ENCODE measurements around the gene GPBP1L1. TPM values are rescaled to one million over a fixed set of nuclear protein-coding genes. Genes with fewer than 3 reads are reported as not detected.

The GPBP1L1 gene
- total and polyA plus RNA-seq, 2 of the 13 experiments (the other 11 are each of a cell fraction or from before 2014, with no cell fraction given) = 45.9 to 86.1 TPM

GRCh38 chr1:45583666-45584350 lies 102.5 kb downstream of the GPBP1L1 start, which contains the start of gene NASP (continued):
- no peak for TF ChIP-seq HNF1A (IDR thresholded peaks at IDR 0.05; ENCODE audit: low read depth)
- TF ChIP-seq HNF1A (CRISPR knock-in tag; IDR thresholded peaks at IDR 0.05; ENCODE audit: borderline replicate concordance) = peak; percentile 45; the same call in 1 of the 2 replicates
- no peak for TF ChIP-seq ZNF598 (CRISPR knock-in tag; IDR thresholded peaks at IDR 0.05; ENCODE audit: borderline replicate concordance)
- TF ChIP-seq TRIM24 (CRISPR knock-in tag; IDR thresholded peaks at IDR 0.05) = no peak
- TF ChIP-seq ZNF878 (CRISPR knock-in tag; IDR thresholded peaks at IDR 0.05) = no peak
- TF ChIP-seq TCF7 (IDR thresholded peaks at IDR 0.05; ENCODE audit: low read depth) = no peak
- no peak for TF ChIP-seq MAF1 (CRISPR knock-in tag; IDR thresholded peaks at IDR 0.05; ENCODE audit: borderline replicate concordance)
- no peak for TF ChIP-seq PTBP1 (IDR thresholded peaks at IDR 0.05; ENCODE audit: low read depth, low read length, poor library complexity, severe bottlenecking)
- no peak; the same call in 1 of the 2 replicates for TF ChIP-seq TSC22D2 (CRISPR knock-in tag; IDR thresholded peaks at IDR 0.05; ENCODE audit: borderline replicate concordance)
- 0 out of 2 replicates have a peak, but pooled peaks have one; percentile 48 for TF ChIP-seq ZNF639 (CRISPR knock-in tag; conservative IDR thresholded peaks at IDR 0.05)
- TF ChIP-seq ZZZ3 (CRISPR knock-in tag; IDR thresholded peaks at IDR 0.05; ENCODE audit: borderline replicate concordance) = no peak
- no peak; the same call in 1 of the 2 replicates for TF ChIP-seq E2F5 (CRISPR knock-in tag; conservative IDR thresholded peaks at IDR 0.05)
- no peak for TF ChIP-seq ZNF773 (CRISPR knock-in tag; IDR thresholded peaks at IDR 0.05; ENCODE audit: borderline replicate concordance)
- no peak for TF ChIP-seq SRSF9 (IDR thresholded peaks at IDR 0.05; ENCODE audit: borderline replicate concordance, insufficient read depth, low read depth, low read length, poor library complexity, severe bottlenecking)
- TF ChIP-seq CREB3 (CRISPR knock-in tag; IDR thresholded peaks at IDR 0.05) = no peak
- no peak for TF ChIP-seq ZNF652 (CRISPR knock-in tag; IDR thresholded peaks at IDR 0.05; ENCODE audit: borderline replicate concordance, low read depth)
- TF ChIP-seq ZNF124 (CRISPR knock-in tag; IDR thresholded peaks at IDR 0.05) = no peak; the same call in 1 of the 2 replicates
- TF ChIP-seq SMARCC2 (IDR thresholded peaks at IDR 0.05) = no peak
- TF ChIP-seq ZFP36 (IDR thresholded peaks at IDR 0.05; ENCODE audit: borderline replicate concordance, low read depth, low read length, partially characterized antibody) = no peak
- no peak; the same call in 1 of the 2 replicates for TF ChIP-seq JDP2 (CRISPR knock-in tag; IDR thresholded peaks at IDR 0.05; ENCODE audit: borderline replicate concordance)
- no peak for TF ChIP-seq RCOR2 (CRISPR knock-in tag; IDR thresholded peaks at IDR 0.05)
- no peak for TF ChIP-seq ZNF326 (CRISPR knock-in tag; IDR thresholded peaks at IDR 0.05; ENCODE audit: borderline replicate concordance)
- TF ChIP-seq REXO4 (CRISPR knock-in tag; IDR thresholded peaks at IDR 0.05; ENCODE audit: borderline replicate concordance) = no peak; the same call in 1 of the 2 replicates
